Colon (tissue), 2 donors: ENCODE results near the gene ZNF426.

Source experiments
- FAIRE-seq: peaks from 2 replicates; lab custom pipeline; 2012; peaks lifted over from hg19 to GRCh38; lab: Jason Lieb, UNC
- donor health status: control.
- donor health status: control.

Gene ZNF426

GRCh38 chr19:9498183-9498902 lies 40.1 kb downstream of the ZNF426 start, which contains the start of gene ZNF560:
TSS of gene ZNF560 (minus strand) at chr19:9498616. CDS start at chr19:9475313, 23,303 bp downstream.
- no peak for FAIRE-seq

GRCh38 chr19:9494096-9494495 lies 44.3 kb downstream of the ZNF426 start:
- no peak for FAIRE-seq

GRCh38 chr19:9487016-9487415 lies 51.4 kb downstream of the ZNF426 start:
- no peak for FAIRE-seq

GRCh38 chr19:9485140-9485539 lies 53.3 kb downstream of the ZNF426 start:
- FAIRE-seq, result no peak

GRCh38 chr19:9474975-9475374 lies 63.5 kb downstream of the ZNF426 start:
- FAIRE-seq, result no peak
